ENCODE measurements around the gene SLCO2A1.

Gene SLCO2A1

DNA sequence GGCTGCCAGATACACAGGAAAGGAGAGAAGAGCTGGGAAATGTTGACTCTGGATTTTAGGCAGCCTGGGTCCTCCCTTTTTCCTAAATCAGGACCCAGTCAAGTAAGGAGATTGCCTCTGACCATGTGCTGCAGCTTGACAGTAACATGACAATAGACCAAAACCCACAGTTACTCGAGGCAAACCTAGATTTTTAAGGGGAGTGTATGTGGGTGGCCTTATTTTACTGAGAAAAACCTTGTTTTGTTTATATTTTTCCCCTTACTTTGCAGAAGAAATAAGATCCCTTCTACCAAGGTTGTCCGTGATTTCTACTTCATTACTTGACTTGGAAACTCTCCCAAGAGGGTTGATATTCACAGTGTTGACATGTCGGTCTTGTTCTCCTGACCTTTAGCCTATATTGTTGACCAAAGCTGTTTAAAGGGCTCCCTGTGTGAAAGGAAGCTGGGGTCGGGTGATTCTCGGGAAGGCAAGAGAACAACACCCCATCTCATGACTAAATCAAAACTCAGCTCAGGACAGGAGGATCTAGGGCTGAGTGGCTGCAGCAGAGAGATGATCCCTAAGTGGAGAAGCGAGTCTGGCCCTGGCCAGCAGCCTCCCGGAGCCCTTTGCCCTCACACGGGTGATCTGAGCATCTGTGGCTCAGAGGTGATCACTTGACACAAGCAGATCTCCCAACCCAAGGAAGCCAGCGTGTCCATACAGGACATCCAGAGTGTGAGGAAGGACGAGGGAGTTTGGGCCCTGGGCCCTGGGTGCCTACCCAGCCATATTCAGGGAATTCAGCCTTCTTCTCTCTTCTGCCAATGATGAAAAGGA lies 31.0 kb upstream of the SLCO2A1 start:
- no peak for DNase-seq

DNA sequence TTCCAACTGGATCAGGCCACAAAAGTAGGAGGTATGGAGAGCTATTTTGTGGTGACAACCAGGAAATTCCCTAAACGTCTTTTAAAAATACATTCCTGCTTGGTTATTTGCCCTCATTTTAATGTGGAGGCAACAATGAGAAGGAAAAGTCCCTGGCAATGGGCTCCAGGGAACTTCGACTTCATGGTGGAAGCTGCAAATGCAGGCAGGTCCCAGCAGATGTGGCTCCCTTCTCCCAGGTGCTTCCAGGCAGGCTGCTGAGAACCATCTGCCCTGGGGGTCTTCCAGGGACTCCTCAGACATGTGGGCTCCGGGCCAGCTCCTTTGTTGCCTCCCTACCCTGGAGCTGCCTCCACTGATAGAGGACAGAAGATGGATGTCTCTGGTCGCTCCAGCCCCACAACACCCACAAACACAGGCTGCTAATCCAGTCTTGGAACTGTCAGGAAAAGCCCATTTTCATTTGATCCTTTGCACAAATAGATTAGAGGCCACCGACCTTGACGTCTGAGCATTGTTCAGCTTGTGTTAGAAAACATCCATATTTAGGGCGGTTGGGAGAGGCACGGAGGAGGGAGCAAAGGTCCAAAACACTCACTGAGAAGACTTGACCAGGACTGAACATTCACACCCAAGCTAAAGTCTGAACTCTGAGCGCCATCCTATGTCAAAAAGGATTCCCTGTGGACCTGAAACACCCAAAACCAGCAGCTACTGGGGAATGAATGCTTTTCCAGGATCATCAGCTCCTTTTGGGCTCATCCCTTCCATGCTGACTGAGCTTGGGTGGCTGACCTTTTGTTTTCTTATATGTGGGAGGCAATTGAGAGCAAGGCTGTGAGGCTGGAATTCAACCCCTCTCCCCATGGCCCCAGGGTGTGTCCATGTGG lies 30.2 kb upstream of the SLCO2A1 start:
- no peak for DNase-seq

DNA sequence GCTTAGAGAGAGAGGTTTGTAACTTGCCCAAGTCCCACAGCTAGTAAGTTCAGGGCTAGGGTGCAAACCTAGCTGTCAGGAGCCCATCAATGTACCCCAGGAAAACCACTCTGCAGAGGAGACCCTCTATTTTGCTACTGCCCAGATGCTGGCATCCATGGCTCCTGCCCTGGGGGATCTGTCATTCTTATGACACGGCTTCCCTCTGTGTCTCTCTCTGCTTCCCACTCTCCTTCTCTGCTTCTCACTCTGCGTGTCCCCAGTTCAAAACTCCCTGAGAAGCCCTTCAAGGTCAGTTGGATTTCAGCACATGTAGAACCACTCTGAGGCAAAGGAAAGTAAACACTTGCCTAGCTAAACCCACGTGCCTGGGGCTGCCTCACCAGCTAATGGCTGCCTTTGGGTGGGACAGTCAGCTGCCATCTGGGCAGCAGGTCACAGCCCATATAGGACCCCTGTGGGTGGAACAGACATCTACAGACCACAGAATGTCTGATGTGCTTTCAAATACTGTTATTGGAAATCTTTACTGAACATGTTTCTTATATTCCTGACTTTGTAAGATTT lies 29.4 kb upstream of the SLCO2A1 start:
- DNase-seq = no peak

DNA sequence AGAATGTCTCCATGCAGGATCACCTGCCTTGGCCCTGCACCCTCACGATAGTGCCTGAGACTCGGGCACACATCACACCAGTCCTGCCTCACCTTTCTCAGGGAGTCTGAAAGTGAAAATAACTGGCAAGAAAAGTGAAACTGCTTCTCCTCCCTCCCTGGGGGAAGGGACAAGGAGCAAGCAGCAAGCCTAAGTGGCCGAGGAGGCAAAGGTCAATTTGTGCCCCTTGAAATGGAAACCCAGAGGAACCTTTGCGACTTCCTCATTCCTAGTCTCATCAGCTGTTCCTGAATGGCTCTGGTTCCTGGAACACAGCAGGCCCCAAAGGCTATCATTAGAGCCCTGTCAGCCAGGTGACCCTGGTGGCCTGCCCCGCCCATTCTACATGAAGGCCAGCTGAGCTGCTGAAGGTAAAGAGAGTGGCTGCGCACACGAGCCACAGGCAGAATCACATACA lies 28.0 kb upstream of the SLCO2A1 start:
- no peak for DNase-seq

DNA sequence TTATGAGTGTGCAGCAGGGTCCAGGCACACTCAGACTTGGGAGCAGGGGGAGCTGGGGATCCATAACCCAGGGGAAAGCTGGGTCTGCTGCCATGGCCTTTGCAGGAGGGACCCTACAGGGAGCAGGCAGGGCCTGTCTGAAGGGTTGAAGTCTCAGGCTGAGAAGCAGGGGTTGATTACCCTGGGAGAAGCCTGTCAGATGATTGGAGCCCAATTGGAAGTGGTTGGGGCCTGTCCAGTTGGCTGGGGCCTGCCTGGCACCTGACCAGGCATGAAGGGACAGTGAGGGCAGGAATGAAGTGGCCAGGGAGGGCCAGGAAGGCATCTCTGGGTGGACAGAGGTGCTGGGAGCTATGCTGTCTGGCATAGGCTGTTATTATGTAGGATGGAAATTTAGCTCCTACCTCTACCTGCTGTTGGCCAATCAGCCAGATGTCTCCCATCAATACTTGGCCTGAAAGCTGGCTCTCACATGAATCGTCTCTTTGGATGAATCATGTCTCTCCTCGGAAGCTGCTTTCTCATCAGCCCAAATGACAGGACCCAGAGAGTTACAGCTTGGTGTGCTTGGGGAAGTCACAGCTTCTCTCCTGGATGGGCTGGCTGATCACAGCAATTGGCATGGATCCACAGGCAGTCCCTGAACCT lies 27.4 kb upstream of the SLCO2A1 start:
- no peak for DNase-seq

DNA sequence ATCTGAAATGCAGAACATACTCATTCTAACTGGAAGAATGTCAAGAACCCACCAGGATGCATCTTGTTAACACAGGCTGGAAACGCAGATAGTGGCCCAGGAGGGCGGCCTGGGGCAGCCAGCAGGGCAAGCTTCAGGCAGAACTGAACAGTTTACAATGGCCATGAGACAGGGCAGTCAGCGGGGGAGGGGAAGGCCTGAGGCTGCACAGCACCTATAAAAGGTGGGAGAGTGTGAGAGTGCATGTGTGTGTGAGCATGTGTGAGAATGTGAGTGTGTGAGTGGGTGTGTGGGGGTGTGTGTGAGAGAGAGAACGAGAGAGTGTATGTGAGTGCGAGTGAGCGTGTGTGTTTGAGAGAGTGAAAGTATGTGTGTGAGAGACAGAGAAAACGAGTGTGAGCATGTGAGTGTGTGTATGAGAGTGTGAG lies 26.8 kb upstream of the SLCO2A1 start:
- DNase-seq = no peak

DNA sequence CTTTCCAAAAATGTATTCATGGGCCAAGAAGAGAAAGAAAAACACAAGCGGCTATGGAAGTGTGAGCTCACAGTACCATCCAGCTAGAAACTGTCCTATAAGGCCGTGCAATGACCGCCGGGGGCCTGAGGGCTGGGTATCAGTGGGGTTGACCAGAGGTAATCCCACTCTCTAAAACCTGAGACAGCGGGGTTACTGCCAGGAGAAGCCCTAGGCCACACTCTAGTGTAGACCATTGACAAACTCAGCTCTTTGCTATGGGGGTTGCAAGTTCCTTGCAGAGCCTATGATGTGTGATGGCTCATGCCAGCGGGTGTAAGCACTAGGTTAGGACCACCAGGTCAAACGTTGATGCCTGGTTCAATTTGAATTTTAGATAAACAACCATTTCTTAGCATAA lies 25.9 kb upstream of the SLCO2A1 start:
- DNase-seq = no peak

DNA sequence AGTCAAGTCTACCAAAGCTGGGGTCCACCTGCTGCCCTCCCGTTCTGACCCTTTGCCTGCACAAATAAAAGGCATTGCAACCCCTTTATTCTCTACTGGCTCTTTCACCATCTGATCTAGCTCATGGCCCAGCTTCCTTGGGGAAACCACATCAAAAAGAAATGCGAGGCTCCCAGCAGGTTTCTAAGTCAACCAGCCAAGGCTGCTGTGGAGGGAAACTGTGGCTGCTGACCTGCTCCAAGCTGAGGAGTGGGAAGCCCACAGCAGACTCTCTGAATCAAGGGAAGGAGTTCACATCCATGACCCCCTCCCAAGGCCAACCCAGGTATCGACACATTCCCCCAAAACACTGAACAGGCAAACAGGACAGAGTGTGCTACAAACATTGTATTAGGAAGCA lies 25.2 kb upstream of the SLCO2A1 start:
- no peak for DNase-seq

DNA sequence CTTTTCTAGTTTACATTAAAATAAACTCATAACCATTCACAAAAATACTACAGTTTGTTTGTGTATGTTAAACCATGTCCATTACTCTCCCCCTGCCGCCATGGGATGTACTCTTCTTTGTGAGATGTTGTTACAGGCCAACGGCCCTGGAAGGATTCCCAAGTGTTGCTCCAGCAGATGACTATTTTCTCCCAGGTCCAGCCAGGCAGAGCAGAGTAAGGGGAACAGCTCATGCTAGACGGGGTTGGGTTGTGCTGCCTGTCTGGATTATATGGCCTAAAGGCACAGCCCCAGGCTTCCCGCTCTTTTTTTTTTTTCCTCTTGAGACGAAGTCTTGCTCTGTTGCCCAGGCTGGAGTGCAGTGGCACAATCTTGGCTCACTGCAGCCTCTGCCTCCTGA lies 24.5 kb upstream of the SLCO2A1 start:
- no peak for DNase-seq

DNA sequence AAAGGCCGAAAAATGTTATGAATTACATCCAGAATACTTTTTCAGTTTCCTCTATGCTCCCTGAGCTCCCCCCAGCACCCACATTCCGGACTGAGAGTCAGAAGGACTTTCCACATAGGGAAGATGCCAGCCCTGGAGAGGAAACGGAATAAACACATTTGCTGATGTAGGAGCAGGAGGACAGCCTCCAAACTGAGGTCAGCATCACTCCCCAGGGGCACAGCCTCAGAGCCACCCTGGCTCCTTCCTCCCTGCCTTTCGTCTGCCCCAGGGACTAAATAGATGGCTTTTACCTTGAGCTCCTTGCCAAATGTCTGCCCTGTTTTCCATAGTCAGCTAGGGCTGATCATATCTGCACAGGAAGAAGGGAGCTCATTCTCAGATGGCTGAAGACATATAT lies 22.6 kb upstream of the SLCO2A1 start:
- no peak for DNase-seq

DNA sequence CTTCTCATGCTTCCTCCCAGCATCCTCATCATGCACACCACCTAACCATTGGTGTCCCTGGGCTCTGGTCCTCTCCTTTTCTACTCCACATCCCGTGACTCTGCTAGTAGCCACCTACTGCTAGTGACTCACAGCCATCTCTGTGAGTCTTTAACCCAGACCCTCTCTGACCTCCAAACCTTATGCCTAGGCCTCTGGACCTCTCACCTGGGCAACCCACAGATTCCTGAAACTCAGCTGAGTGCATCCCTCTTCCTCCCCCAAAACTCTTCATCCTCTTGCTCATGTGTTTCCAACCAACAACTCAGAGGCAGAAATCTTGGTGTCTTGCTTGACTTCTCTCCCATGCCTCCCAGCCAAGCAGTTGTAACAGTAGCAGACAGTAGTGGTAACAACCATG lies 20.0 kb upstream of the SLCO2A1 start:
- no peak for DNase-seq

DNA sequence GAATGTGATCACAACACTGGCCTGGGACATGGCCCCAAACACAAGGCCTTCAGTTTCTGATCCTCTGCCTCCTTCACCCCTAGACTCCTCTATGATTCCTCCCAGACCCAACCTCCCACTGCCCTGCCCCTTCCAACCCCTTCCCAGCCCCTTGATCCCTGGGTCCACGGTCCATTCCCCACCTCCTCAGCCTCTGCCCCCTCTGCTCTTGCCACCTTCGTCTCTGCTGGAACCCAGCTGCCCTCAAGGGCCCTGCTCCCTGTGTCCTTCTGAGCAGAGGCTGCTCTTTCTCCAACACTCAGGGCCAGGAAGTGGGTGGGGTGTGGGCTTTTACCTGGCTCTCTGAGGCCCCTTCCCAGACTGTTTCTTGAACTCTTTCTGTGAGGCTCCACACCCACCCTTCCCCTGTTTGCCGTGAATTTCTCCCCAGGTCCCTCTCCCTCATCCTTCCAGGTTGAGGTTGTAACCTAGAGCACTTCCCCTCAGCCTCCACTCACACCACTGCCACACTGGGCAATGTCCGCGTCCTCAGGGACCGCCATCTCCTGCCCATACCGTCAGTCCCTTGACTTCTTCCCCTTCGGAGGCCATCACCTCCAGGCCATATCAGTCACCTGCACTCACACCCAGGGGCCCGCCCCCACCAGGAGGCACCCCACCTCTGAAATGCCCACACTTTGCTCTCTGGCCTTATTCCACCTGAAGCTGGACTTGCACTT lies 18.7 kb upstream of the SLCO2A1 start:
- DNase-seq = no peak

DNA sequence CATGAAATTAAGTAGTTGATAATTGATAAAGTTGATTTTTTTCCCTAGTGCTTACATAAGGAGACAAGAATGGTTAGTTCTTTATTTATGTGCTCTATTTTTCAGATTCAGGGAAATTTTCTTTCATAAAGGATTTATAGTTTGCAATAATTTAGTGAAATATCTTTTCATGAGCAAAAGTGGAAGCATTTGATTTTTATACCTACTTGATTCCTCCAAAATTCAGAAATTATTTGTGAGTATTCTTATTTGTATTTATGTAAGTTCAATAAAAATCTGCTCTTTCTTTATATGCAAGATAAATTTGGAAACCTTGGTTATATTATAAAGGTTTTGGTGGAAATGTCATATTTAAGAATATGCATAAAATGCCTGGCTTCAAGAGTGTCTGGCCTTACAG lies 14.7 kb upstream of the SLCO2A1 start:
- DNase-seq = no peak

DNA sequence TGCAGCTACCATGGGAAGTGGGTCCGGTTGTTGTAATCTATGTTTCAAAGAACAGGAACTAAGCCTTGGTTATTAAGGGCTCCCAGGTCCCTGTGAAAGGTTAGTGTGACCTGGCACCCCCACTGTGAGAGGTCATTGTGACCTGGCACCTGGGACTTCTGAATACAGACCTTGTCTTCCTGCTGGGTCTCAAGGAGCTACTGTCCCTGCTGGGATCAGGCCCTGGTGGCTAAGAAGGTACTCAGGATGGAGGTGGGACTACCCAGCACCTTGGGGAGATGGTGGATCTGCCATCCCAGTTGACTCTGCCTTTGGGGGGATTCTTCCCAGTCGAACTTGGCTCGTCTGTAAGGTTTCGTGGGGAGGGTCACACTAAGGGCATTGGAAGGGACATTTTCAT lies 10.3 kb upstream of the SLCO2A1 start:
- DNase-seq = no peak

DNA sequence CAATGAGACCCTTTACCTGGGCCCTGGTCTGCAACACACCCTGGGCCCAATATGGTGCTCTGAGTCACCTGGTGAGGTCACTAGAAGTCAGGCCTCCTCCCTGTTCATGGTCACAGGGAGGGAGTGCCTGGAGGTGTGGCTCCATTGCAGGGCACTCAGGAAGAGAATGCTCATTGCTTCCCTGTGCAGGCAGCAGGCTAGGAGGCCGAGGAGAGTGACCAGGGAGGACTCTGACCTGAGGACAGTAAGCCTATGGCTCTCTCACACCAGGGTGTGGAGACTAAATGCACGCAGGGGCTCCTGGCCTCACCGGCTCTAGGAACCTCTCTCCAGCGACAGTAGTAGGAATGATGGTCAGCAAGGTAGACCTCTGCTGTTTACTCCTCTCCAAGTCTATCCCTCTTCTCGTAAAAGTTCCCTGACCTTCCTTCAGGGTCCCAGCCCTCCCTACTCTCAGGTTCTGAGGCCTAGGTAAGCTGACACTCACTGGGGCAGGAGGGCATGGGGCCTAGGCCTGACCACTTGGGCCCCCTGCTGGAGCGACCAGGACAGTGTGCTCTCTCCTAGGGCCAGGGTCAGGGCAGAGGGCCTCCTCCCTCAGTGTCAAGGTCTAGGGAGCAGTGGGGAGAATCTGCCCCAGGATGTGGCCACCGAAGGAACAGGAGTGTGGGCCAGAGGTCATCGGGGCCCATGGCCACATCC lies 9.6 kb upstream of the SLCO2A1 start:
- DNase-seq = no peak

DNA sequence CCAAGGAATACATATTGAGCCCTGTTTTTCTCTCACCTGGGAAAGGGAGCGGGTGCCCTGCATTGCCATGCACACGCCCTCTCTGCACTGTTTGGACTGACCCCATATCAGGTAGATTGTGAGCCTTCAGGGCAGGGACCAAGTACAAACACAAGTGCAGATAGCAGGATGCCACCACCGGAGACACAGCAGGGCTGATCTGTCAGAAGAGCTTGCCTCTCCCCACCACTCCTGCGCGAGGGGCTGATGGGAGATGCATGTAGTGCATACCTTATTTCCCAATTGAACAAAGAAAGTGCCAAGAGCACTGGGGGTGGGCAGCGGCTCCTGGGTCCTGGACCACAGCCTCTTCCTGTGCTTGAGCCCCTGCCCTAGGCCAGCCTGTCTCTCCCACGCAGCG lies 9.0 kb upstream of the SLCO2A1 start:
- no peak for DNase-seq

DNA sequence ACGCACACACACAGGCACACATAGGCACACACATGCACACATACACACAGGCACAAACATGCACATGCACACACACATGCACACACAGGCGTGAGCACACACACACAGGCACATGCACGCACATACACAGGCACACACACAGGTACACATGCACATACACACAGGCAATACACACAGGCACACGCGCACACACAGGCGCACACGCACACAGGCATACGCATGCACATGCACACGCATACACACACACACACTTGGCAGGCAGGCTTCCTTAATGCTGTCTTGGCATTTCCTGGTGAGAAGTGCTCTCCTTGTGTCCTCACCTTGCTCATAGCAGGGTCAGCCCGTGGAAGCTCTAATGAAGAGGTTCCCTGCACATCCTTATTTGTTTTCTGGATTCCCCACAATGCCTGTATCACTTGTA lies 8.4 kb upstream of the SLCO2A1 start:
- no peak for DNase-seq

DNA sequence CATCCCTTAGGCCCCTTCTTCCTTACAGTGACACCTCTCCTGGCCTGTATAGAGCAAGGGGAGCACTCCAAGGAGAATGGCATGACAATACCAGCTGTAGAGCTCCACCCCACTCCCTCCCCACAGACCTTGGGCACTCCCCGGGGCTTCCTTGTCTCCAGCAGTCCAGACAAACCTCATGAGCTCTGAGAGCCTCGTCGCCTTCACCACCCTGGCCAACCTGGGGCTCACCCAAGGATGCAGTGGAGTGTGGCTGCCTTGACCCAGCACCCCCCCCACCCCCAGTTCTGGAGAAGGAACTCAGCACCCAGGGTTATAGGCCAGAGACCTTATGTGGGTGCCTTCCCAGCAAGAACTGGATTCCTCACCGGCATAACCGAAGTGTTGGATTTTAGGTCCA lies 7.4 kb upstream of the SLCO2A1 start:
- DNase-seq = no peak

DNA sequence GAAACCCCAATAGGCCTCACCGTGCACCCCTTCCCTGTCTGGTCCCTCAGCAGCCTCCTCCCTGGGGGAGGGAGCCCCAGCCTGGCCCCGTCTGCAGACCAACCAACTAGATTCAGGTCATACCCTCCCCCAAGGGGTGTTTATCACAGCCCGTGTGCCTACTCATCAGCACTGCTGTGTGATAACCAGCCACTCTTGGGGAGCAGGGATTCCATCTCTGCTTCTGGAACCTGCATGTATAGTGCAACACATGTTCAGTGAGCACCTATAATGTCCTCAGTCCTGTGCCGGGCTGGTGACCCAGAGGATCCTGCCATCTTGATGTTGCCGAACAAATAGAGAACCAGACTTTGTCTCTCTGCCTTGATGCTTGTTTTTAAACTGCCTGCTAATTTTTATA lies 6.6 kb upstream of the SLCO2A1 start:
- DNase-seq = no peak

DNA sequence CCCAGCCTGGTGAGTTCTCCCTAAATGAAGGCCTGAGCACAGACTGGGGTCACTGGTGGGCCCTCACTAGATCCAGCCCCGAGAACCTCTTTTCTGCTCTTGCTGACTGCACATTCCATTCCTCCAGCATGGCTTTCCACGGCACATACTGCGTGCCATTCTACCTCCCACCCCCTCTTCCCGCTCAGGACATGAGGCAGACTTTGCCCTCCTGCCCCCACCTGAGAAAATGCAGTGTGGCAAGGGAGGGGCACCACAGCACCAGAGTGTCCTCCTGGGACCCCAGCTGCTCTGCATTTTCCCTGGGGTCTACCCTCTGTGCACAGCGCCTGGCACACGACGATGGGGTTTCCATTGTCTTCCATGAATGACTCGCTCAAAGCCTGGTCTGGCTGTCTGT lies 6.1 kb upstream of the SLCO2A1 start:
- no peak for DNase-seq

DNA sequence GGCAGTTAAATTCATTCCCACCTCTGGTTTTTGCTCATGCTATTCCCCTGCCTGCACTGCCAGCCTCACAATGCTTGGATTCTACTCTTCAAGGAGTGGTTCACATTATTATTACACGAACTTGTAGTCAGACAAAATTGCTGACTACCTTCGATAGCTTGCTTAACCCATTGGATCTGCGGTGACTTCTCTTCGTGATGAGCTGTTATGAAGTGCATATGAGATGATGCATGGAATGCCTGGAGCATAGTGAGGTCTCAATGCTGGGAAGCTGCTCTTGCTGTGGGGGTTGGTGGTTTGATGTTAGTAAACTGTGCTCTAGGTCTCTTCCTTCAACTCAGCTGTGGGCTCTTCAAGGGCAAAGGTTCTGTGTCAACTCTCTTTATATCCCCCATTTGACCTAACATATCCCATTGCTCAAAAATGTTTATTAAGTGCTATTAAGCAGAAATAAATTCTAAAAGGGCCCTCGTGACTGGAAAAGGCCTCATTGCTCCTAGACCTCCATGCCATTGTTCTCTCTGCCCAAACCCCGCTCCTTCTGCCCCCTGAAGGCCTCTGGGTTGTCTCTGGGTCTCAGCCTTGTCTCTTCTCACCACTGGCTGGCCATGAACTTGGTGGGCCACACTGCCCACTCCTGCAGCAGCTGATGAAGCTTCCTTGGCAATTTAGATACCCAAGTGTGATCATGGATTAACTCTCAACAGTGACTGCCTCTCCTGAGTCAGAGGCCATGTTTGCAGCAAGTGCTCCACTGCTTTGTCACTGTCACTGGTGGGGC lies 4.5 kb upstream of the SLCO2A1 start:
- no peak for DNase-seq

All from activated T-cell treated with anti-CD3 and anti-CD28 coated beads, Interleukin-2, amount 50 U/mL, for 48 hours (primary cell).